Stomach (tissue), 4 donors: ENCODE results near the gene EXOC4.

Experiments
- EP300 ChIP-seq: sonication (generic); formaldehyde crosslinking; IDR thresholded peaks from one replicate; pipeline ENCODE4 v1.6.1; 2017; ENCODE audit warnings: antibody characterized with exemption
- POLR2A ChIP-seq, 4 donors: fragments of 450-650 bp; IDR thresholded peaks; one replicate each; pipeline ENCODE4 v1.6.1; 2016; ENCODE audit warnings: antibody characterized with exemption in 4 of 4, control low read depth in 2 of 4, mild to moderate bottlenecking in 1 of 4, moderate library complexity in 1 of 4
- POLR2AphosphoS5 ChIP-seq, 3 donors: sonication (generic); formaldehyde crosslinking; IDR thresholded peaks; one replicate each; pipeline ENCODE4 v1.6.1; 2016; ENCODE audit warnings: antibody characterized with exemption in 3 of 3
- TF ChIP-seq, protein P1 (sequence below), 7 experiments: fragments of 450-650 bp in 4 of 7; fragments of 200-600 bp in 3 of 7; sonication (generic) in 3 of 7; IDR thresholded peaks; one replicate each; pipeline ENCODE4 v1.5.1; 2016 to 2019; ENCODE audit warnings: antibody characterized with exemption in 7 of 7, control low read depth in 2 of 7, mild to moderate bottlenecking in 1 of 7

DNA sequence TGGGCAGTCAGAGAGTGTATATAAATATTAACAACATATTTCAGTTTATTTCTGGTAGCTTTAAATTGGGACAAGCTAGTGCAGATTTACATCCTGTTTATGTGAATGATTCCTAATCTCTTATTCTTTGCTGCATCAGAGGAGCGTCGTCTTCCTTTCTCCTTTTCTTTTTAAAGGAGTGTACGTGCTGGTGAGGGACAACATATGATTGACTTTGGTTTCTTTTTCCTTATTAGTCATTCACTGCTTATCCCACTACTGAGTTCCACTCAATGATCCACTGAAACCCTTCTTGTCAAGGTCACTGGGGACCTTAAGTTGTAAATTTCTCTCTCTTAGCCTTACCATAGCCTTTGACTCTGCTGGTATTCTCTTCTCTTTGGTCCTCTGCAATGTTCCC, 116.3 kb downstream of the EXOC4 start:
- TF ChIP-seq POLR2A (IDR thresholded peaks at IDR 0.05) (no peak), POLR2AphosphoS5 (IDR thresholded peaks at IDR 0.05) (no peak), EP300 (no peak)
- TF ChIP-seq, protein P1, sequence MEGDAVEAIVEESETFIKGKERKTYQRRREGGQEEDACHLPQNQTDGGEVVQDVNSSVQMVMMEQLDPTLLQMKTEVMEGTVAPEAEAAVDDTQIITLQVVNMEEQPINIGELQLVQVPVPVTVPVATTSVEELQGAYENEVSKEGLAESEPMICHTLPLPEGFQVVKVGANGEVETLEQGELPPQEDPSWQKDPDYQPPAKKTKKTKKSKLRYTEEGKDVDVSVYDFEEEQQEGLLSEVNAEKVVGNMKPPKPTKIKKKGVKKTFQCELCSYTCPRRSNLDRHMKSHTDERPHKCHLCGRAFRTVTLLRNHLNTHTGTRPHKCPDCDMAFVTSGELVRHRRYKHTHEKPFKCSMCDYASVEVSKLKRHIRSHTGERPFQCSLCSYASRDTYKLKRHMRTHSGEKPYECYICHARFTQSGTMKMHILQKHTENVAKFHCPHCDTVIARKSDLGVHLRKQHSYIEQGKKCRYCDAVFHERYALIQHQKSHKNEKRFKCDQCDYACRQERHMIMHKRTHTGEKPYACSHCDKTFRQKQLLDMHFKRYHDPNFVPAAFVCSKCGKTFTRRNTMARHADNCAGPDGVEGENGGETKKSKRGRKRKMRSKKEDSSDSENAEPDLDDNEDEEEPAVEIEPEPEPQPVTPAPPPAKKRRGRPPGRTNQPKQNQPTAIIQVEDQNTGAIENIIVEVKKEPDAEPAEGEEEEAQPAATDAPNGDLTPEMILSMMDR (IDR thresholded peaks at IDR 0.05): no peak
